GM18519 (cell line): ENCODE results near the gene ADGRL1.
A peak's percentile ranks its signal among the peaks of the same experiment; 100 is the strongest.
"Not testable (repeated sequence)": the region's sequence is repeated elsewhere in the genome, so short reads cannot be mapped to it uniquely, and the experiment has no call there.

Source experiments
- ATAC-seq: cut with Tn5 transposase; IDR thresholded peaks from one replicate; pipeline ENCODE4 v1.9.1; 2021; ENCODE audit warnings: mild to moderate bottlenecking, moderate library complexity; ENCODE audit not compliant: unreplicated experiment, low FRiP score

The ADGRL1 gene

DNA sequence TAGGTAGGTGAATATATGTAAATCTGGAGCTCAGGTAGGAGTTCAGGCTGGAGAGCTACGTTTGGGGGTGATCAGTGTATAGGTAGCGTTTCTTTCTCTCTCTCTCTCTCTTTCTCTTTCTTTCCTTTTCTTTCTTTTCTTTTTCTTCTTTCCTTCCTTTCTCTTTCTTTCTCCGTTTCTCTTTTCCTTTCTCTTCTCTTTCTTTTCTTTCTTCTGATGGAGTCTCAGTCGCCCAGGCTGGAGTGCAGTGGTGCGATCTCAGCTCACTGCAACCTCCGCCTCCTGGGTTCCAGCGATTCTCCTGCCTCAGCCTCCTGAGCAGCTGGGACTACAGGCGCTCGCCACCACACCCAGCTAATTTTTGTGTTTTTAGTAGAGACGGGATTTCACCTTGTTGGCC is 59.8 kb downstream of the ADGRL1 start:
- not testable (repeated sequence) for ATAC-seq

DNA sequence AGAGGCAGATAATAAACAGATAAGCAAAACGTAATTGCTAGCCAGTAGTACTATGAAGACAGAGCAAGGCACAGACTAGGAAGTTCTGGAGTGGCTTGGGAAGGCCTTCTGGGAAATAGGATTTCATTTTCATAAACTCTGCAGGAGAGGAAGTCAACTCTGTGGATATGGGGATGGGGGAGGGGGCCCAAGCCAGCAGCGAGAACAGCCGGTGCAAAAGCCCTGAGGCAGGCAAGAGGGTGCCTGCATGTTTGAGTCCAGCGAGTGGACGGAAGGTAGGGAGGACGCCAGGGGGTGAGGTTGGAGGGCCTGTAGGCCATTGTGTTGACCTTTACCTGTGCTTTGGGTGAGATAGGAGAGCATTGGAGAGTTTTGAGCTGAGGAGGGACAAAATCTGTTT is 60.6 kb downstream of the ADGRL1 start:
- ATAC-seq = no peak

DNA sequence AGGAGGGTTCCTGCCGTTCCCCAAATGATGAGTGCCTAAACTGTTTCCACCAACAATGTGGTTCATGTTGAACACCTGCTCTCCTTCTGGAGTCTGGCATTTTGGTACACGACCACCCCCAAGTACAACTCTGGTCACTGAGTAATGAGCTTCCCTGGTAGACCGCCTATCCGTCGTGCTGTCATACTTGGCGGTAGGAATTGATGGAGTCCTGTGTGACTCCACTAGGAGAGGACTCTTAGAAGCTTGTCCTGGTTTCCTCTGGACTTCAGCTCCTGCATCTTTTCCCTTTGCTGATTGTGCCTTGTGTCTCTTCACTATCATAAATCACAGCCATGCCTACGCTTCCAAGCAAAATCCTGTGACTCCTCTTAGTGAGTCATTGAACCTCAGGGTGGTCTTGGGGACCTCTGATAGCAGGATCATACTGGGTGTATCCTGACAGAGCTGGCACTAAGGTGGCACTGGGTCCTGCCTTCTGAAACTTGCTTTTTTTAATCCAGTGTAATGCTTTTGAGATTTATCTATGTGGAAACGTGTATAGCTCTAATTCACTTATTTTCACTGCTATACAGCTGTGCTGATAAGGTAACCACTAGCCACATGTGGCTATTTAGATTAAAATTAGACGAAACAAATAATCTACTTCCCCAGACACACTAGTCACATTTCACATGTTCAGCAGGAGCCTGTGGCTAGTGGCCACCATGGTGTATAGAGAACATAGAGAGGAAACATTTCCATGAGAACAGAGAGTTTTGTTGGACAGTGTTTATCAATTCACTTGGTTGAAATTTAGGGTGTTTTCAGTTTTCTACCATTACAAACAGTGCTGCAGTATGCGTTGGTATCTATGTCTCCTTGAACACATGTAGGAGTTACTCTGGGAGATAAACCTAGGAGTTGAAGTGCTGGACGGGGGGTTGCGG is 63.4 kb downstream of the ADGRL1 start:
- ATAC-seq = no peak

DNA sequence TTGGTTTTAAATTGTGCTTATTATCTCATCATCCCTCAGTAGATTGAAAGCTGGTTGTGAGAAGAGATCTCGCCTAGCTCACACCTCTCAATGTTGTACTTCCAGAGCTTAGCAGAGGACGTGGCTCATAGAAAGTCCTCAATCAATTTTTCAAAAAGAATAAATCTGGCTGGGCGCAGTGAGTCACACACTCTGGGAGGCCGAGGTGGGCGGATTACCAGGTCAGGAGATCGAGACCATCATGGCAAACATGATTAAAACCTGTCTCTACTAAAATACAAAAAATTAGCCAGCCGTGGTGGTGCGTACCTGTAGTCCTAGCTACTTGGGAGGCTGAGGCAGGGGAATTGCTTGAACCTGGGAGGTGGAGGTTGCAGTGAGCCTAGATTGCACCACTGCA is 64.9 kb downstream of the ADGRL1 start:
- ATAC-seq = no peak

DNA sequence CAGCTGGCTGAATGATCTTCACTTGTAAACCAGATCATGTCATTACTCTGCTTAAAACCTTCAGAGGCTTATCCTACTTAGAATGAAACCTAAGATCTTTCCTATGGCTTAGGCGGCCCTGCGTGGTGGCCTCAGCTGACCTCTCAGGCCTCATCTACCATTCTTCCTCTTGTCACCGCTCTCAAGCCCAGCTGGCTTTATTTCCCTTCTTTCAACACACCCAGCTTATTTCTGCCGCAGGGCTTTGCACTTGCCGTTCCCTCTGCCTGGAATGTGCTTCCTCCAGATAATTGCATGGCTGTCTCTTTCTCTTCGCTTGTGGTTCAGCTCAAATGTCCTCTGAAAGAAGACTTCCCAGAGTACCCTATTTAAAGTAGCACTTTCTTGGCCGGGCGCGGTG is 66.0 kb downstream of the ADGRL1 start:
- ATAC-seq = no peak

DNA sequence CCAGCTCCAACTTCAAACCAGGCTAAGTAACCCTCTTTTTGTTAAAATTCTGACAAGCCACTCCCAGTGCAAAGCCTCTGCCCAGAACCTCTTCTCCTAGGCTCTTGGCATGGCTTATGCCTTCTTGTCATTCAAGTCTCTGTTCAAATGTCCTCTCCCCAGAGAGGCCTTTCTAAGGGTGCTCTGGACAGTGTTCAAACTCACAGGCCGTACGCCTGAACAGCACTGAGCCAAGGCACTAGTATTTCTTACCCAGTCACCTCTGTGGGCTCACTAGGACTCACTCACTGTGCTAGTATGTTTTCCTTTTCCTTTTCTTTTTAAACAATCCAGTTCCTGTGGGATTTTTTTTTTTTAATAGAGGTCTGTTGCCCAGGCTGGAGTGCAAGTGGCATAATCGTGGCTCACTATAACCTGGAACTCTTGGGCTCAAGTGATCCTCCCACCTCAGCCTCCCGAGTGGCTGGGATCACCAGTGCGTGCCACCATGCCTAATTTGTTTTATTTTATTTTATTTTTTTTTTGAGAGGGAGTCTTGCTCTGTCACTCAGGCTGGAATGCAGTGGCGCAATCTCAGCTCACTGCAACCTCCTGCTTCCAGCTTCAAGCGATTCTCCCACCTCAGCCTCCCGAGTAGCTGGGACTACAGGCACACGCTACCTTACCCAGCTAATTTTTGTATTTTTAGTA is 67.2 kb downstream of the ADGRL1 start:
- no peak for ATAC-seq

DNA sequence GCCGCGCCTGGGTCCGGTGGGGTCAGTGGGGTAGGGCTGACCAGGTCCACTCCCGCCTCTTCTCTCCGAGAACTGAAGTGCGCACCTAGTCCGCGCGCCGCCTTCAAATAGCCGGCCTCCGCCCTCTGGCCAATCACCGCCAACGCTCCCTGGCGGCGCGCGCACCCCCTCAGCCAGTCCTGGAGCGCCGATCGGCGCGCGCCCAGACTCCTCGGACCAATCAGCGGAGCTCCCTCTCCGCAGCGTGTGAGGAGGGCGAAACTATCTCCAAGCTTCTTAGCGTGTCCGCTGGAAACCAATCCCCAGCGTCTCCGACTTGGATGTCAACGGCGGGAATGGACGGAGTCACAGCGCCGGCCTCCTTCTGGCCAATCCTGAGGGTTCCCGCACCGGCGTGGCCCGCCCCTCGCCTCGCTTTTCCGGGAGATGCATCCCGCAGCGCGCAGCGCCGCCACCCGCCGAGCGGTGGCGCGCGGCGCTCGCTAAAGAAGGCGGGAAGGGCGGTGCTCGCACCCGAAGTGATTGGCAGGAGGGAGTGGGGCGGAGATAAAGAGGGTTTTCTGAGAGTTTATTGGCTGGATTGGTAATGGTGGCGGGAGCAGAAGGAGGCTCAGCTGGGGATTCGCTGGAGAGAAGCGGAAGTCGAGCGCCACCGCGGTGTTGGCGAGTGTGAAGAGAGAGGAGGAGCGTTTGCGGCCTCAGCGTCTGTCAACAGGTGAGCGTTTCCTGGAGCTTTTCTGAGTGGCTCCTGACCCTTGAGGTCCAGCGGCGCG is 69.3 kb downstream of the ADGRL1 start, which contains the start of gene ASF1B:
Gene ASF1B (minus strand): TSS at position 81 of the 773 bp plus-strand sequence. CDS start 133 bp downstream, outside the sequence.
- ATAC-seq = peak; percentile 67

DNA sequence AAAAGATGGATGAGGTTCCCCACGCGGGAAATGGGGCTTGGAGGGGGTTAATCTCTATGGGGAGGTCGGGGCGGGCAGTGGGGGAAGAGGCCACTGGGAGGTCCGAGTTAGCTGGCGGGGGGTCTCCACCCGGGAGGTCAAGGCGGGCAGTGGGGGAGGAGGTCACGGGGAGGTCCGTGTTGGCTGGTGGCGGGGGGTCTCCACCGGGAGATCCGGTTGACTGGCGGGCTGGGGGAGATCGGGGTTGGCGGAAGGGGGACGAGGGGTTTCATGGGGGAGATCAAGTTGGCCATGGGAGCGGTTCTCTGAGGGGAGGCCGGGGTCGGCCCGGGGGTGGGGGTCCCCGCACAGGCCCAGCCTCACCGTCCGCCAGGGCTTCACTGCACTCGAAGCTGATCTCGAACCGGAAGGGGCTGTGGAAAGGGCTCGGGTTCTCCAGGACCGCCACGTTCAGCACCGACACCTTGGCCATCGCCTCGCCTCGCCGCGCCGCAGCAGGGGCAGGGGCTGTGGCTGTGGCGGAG is 69.9 kb downstream of the ADGRL1 start:
- no peak for ATAC-seq

DNA sequence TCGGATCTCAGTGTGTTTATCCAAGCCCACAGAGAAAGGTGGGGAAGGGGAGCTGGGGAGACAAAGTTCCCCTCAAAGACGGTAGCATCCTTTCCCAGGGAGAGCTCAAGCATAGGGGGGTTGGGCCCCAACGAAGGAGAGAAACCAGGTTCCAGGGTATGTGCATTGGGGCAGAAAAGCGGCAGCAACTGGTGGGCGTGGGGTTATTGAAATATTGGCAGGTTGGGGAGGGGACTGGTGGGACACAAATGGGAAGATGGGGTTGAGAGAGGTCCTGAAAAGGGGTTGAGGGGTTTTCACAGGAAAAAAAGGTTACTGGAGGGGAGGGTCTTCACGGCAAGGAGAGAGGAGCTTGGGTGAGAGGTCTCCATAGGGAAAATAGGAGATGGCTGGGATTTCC is 70.6 kb downstream of the ADGRL1 start:
- ATAC-seq = no peak

DNA sequence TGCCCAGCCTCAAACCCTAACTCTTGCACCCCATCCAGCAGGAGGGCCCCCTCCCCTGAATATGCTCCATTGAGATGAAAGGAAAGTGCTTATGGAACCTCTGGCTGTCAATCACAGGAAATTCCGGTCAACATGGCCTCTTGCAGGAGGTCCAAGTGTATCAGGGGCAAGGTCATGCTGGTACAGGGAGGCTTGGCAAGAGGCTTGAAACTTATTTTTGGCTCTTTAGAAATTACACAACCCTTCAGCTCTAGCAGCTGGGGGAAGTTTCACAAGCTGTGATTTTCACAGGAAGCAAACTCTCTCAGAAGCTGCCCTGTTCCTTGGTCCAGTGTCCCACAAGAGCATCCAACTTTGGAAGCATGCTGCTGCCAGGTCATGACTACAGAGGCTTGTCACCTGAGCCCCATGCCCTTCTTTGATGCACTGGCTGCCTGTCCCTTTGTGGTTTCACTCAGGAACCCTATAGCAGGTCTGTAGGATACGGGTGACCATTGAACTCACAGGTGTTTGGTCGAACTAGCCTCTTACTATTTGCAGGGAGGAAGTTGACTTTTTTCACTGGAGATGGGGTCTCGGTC is 78.0 kb downstream of the ADGRL1 start:
- ATAC-seq = no peak

DNA sequence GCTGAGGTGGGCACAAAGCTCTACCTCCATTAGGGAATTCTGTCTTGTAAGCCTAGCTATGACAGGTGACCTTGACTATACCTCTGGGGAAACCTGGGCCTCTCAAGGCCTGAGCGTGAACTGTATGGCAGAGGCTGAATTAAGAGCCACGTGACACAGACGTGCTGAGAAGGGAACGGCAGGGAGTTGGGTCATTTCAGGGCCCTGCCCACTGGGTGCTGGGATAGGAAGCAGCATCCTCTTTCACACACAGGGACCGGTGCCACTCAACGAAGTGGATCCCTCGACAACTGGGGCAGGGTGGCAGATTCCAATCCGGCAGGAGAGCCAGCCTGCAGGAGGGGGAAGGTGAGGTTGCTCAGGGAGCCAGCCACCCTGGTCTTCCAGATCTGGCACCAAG is 78.8 kb downstream of the ADGRL1 start:
- ATAC-seq = no peak

DNA sequence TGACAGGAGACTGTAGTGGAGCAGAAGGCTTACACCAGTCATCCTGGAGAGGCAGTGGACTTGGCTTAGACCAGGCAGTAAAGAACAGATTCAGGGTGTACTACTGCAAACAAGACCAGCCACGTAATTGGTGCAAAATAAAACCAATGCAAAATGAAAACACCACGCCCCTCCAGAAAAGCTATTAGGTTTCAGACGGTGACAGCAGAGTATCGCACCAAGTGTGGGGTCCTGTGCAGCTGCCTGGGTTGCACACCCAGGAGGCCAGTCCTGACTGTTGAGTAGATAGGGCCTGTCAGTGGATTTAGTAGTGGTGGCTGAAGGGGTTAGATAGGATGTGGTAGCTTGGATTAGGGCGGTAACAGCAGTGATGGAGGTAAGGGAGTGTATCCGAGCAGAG is 83.0 kb downstream of the ADGRL1 start:
- no peak for ATAC-seq

DNA sequence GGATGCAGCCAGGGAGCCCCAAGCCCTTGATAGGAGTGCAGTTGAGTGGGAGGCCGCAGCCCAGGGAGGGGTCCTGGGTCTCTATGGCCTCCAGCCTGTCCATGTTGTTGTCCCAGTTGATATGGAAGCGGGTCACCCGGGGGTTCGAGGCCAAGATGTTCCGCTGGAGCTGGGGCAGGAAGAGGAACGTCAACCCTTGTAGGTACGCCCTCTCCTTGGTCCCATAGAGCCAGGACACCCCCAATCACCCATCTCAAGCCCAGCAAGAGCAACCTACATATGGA is 85.5 kb downstream of the ADGRL1 start:
- ATAC-seq = no peak

DNA sequence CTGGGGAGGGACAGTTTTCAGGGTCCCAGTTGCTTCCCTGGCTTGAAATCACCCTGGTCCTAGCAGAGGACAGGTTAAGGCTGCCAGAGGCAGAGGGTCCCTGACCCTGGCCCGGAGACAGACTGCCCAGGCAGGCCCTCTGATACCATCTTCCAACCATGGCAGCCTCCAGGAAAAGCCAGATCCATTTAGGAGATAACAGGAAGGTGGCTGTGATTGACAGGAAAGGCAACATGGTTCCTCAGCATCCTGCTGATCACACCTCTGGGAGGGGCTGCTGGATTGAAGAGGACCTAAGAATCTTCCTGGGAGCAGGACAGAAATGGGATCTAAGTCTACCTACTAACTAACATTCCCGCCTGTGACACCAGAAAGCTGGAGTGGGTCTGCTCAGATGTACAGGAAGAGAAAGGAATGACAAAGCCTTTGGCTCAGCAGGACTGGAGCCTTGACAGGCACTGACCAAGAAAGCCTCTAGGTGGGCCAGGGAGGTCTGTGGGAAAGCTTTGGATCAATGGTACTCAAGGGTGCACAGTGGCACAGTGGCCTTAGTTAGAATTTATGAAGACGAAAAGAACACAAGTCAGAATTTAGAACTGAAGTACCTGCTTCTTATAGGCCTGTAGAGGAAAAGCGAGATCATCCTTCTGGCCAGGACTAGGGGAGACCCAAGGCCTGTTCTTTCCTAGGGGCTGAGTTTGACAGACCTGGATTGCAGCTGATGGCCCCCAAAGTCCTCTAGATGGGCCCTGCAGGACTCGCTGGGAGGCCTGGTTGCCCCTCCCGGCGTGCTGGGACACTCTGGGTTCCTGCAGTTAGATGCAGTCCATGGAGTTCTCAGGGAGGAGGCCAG is 86.1 kb downstream of the ADGRL1 start:
- ATAC-seq = no peak

DNA sequence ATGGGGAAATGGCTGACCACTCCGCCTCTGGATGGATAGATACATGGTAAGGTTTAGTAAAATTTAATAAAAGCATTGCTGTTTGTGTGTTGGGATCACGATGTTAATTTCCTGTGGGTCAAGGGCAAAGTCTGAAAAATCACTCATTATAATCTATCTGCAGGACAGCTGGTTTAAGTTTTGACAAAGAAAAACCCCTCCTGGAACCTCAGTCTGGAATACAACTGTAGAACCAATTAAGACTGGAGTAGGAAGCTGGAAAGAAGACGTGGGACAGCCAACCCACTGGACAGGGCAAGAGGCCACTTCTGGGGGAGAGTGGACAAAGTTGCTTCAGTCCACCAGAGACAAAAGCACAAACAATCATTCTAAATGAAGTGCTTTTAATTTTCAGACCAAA is 86.8 kb downstream of the ADGRL1 start:
- ATAC-seq = no peak

DNA sequence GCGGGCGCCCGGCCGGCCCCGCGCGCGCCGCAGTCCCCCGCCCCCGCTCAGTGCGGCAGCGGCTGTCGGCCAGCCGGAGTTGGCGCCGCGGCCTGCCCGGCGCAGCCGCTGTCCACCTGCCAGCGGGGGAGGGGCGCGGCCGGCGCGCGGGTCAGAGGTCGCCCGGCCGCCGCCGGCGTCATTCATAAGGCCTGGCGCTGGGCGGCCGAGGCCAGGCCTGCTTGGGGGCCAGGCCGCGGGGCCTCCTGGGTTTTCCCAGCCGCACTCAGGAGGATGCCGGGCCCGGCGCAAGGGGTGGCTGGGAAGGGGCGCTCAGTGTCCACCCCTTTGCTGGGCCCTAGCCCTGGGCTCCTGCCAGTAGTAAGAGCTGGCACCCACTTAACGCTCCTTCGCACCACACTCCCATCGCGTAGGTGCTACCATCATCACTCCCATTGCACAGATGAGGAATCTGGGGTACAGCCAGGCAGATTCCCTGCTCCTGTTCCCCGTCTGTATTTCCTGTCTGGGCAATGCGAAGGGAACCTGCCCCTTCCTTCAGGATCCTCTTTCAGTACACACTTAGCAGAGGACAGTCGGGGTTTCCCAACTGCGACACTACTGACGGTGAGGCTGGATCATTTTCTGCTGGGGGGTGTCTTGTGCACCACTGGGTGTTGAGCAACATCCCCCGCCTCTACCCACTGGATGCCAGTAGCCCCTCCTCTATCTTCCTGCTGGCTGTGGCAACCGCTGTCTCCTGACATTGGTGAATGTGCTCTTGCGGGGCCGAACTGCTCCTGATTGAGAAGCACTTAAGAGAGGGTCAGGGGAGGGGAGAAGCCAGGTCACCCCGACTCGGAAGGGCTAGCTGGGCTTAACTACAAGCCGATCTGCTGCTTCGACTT is 87.6 kb downstream of the ADGRL1 start:
- peak; percentile 25 for ATAC-seq

DNA sequence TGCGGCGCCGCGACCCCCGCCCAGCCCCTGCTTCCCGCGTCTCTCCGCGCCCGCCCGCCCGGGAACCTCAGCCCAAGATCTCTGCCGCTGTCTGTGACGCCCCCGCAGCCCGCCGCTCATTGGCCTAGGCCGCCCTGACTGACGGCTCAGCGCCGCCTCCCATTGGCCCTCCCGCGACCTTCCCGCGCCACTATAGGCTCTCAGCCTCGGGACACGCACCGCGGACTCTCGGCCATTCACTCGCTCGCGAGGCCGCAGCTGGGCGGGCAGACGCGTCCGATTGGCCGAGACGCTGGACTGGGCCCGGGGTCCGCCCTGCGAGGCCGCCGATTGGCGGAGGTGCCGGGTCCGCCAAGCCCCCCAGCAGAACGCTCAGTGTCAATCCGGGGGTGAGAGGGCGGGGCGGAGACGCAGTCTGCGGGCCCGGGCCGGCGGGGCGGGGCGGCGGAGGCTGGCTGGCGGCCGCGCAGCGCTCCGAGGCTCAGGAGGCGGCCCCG is 88.3 kb downstream of the ADGRL1 start, which contains the start of gene PRKACA:
Gene PRKACA (minus strand): TSS at position 95 of the 497 bp plus-strand sequence. CDS start 215 bp downstream, outside the sequence.
- peak; percentile 78 for ATAC-seq

DNA sequence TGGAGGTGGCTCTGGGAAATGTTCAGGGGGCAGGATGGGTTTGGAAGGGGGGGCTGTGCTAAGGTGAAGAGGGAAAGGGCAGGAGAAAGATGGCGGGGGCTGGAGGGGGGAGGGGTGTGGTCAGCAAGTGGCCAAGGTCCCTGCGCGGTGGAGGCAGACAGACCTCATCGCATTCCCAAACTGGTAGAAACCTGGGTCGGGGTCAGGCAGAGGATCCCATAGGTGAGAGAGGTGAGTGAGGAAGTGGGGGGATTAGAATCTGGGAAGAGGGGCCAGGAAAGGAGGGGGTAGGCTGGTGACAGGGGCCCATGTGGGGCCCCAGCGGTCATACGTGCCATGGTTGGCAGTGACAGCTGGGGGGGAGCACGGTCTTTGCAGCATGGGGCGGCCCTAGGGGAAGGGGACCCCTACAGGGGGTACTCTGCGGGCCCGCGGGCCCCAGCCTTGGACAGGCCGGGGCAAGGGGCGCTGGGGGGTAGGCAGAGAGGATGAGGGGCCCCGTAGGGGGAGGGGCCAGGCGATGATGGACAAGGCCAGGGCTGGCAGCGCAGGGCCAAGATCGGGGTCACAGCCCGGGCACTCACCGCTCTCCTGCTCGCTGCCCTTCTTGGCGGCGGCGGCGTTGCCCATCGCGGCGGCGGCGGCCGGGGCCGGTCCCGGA is 88.9 kb downstream of the ADGRL1 start:
- ATAC-seq = no peak
